A549 (cell line): ENCODE results near the gene SART3.

Experiments used
- CEBPB ChIP-seq, 2 experiments: fragments of >200 bp in 1 of 2; sonication (Bioruptor Twin) in 1 of 2; formaldehyde crosslinking in 1 of 2; IDR thresholded peaks; 2 replicates each; pipeline ENCODE4 v1.6.1; 2012 to 2016
- CTCF ChIP-seq: fragments of >200 bp; sonication (Bioruptor Twin); formaldehyde crosslinking; IDR thresholded peaks from 3 replicates; pipeline ENCODE4 v1.5.1; 2016
- JUN ChIP-seq, 2 experiments: fragments of >200 bp; sonication (Bioruptor Twin); formaldehyde crosslinking; IDR thresholded peaks; 2 replicates in 1 of 2; 3 replicates in 1 of 2; pipeline ENCODE4 v1.6.1; 2016 to 2017
- MAFK ChIP-seq: fragments of 450-650 bp; IDR thresholded peaks from 2 replicates; pipeline ENCODE4 v1.6.1; 2014; ENCODE audit not compliant: partially characterized antibody
- POLR2A ChIP-seq: IDR thresholded peaks from 2 replicates; pipeline ENCODE4 v1.6.1; 2012; ENCODE audit warnings: mild to moderate bottlenecking, low read length
- RAD21 ChIP-seq, 2 experiments: fragments of >200 bp in 1 of 2; sonication (Bioruptor Twin) in 1 of 2; formaldehyde crosslinking in 1 of 2; IDR thresholded peaks in 1 of 2; conservative IDR thresholded peaks in 1 of 2; 2 replicates in 1 of 2; 3 replicates in 1 of 2; pipeline ENCODE4 v1.6.1; 2012 to 2018; ENCODE audit warnings: inconsistent platforms in 1 of 2
- RFX5 ChIP-seq: fragments of 450-650 bp; IDR thresholded peaks from 2 replicates; pipeline ENCODE4 v1.7.1; 2014; ENCODE audit warnings: antibody characterized with exemption, mild to moderate bottlenecking, moderate library complexity

GRCh38 chr12:108603743-108604142 lies 42.8 kb upstream of the SART3 start:
- TF ChIP-seq POLR2A (no peak), RFX5 (no peak), CTCF (no peak), MAFK (no peak), CEBPB (IDR thresholded peaks at IDR 0.05) (no peak), JUN (IDR thresholded peaks at IDR 0.05) (no peak), RAD21 (conservative IDR thresholded peaks at IDR 0.05 in 1 of 2, IDR thresholded peaks at IDR 0.05 in 1 of 2) (no peak)
